ENCODE data around the gene TRIM17.

- TF ChIP-seq PRDM4 (tag by site-specific recombination; IDR thresholded peaks at IDR 0.05): no peak
- TF ChIP-seq, protein P1, sequence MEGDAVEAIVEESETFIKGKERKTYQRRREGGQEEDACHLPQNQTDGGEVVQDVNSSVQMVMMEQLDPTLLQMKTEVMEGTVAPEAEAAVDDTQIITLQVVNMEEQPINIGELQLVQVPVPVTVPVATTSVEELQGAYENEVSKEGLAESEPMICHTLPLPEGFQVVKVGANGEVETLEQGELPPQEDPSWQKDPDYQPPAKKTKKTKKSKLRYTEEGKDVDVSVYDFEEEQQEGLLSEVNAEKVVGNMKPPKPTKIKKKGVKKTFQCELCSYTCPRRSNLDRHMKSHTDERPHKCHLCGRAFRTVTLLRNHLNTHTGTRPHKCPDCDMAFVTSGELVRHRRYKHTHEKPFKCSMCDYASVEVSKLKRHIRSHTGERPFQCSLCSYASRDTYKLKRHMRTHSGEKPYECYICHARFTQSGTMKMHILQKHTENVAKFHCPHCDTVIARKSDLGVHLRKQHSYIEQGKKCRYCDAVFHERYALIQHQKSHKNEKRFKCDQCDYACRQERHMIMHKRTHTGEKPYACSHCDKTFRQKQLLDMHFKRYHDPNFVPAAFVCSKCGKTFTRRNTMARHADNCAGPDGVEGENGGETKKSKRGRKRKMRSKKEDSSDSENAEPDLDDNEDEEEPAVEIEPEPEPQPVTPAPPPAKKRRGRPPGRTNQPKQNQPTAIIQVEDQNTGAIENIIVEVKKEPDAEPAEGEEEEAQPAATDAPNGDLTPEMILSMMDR (tag by site-specific recombination; IDR thresholded peaks at IDR 0.05): no peak
- TF ChIP-seq ZNF274 (IDR thresholded peaks at IDR 0.05; ENCODE audit: low read length): no peak
- no peak for TF ChIP-seq ZNF274 (tag by site-specific recombination; IDR thresholded peaks at IDR 0.05; ENCODE audit: borderline replicate concordance)
- TF ChIP-seq ZNF24 (tag by site-specific recombination; IDR thresholded peaks at IDR 0.05): no peak
- no peak for TF ChIP-seq ZNF423 (tag by site-specific recombination; IDR thresholded peaks at IDR 0.05)
Observed at GRCh38 chr1:228405200-228405978, 11.3 kb downstream of the TRIM17 start.

Measured in HEK293 (cell line).